ENCODE results near the gene FOXO3. TPM values are rescaled to one million over a fixed set of nuclear protein-coding genes. Genes with fewer than 3 reads are reported as not detected.

FOXO3 gene
- total and polyA plus RNA-seq, 2 of the 8 experiments (the other 6 are each of a cell fraction or from before 2014, with no cell fraction given), result 13.1 to 19.3 TPM

- H4K20me1 ChIP-seq (replicated peaks in 1 of 2; ENCODE audit: control insufficient read depth in 1 of 2, insufficient read depth in 2 of 2, low read length in 2 of 2), result no peaks in the 10 kb centered on the region
- H3K9ac ChIP-seq (replicated peaks in 1 of 4; ENCODE audit: extremely low read depth in 1 of 4, low read depth in 3 of 4, low read length in 3 of 4), result no peak overlapping the region
- no peak overlapping the region for H3K4me2 ChIP-seq (ENCODE audit: insufficient read depth in 1 of 2, low read depth in 2 of 2, low read length in 2 of 2)
- H4K91ac ChIP-seq (replicated peaks; ENCODE audit: insufficient read length, low read length), result no peak overlapping the region
- H3K27ac ChIP-seq (ENCODE audit: low read depth, low read length), result no peak overlapping the region
- H3K79me2 ChIP-seq (ENCODE audit: control insufficient read depth in 1 of 2, insufficient read depth in 2 of 2, low read length in 2 of 2), result peaks cover 0 to 28% of the 10 kb centered on the region in 2 experiments; a peak in 2 of 4 replicates
- no peaks in the 10 kb centered on the region for H3K36me3 ChIP-seq (ENCODE audit: control insufficient read depth in 2 of 4, insufficient read depth in 4 of 4, low read length in 3 of 4)
- H2BK12ac ChIP-seq (ENCODE audit: low read depth, low read length), result no peak overlapping the region
- H2BK20ac ChIP-seq (ENCODE audit: low read length), result no peak overlapping the region
- peaks cover 1 to 10% (median 3%) of the 10 kb centered on the region in 4 experiments; a peak in 5 of 7 replicates for H3K4me1 ChIP-seq (replicated peaks in 1 of 4; ENCODE audit: control insufficient read depth in 3 of 4, insufficient read depth in 4 of 4, low read length in 3 of 4)
- H3K23ac ChIP-seq (ENCODE audit: insufficient read length), result no peak overlapping the region
- H3K14ac ChIP-seq (ENCODE audit: insufficient read length), result no peak overlapping the region
- H2BK15ac ChIP-seq (ENCODE audit: low read length), result no peak overlapping the region
- no peak overlapping the region for H2AK5ac ChIP-seq (ENCODE audit: low read depth, low read length)
- ChIA-PET CTCF (ENCODE audit: partially characterized antibody) (interaction anchor here (1.2 to 1.3 kb wide), 4 partner anchors 8 to 107 kb away, joined by 3 to 4 read pairs (median 4); no protein-coding TSS in a partner anchor), POLR2A (ENCODE audit: partially characterized antibody) (interaction anchor here (1.1 to 1.5 kb wide), 3 partner anchors 9 to 115 kb away, joined by 3 to 6 read pairs (median 3); no protein-coding TSS in a partner anchor)
- no peak overlapping the region for H3K18ac ChIP-seq (ENCODE audit: extremely low read depth, low read length)
- no peak overlapping the region for H3K56ac ChIP-seq (replicated peaks; ENCODE audit: insufficient read length, low read depth, low read length)
- WGBS, 2 experiments (ENCODE audit: extremely low coverage in 1 of 2, insufficient coverage in 1 of 2, insufficient read length in 1 of 2, insufficient replicate concordance in 2 of 2, low coverage in 1 of 2, low lambda C conversion rate in 2 of 2, missing lambda C conversion rate in 1 of 2), result 95% methylated on average over 3 of the region's 3 CpGs; no CpG with 5 or more reads in 1 of the 2 experiments
- no peak overlapping the region for H2AFZ ChIP-seq (ENCODE audit: low read length)
- no peak for FAIRE-seq
- no peak overlapping the region for H3K4me3 ChIP-seq (ENCODE audit: extremely low read depth in 1 of 4, insufficient read depth in 2 of 4, low read depth in 3 of 4, low read length in 4 of 4)
- H3K27me3 ChIP-seq (replicated peaks in 1 of 4; ENCODE audit: control insufficient read depth in 3 of 4, extremely low read depth in 1 of 4, insufficient read depth in 3 of 4, low read length in 3 of 4), result no peaks in the 10 kb centered on the region
- no peak overlapping the region for H4K8ac ChIP-seq (ENCODE audit: extremely low read depth, insufficient read depth, low read length)
- no peaks in the 10 kb centered on the region for H3K9me3 ChIP-seq (ENCODE audit: insufficient read depth in 2 of 2, low read depth in 1 of 2, low read length in 1 of 2)
- no peak overlapping the region for H3K4ac ChIP-seq (replicated peaks; ENCODE audit: insufficient read length, low read depth, low read length)
- H2BK5ac ChIP-seq (ENCODE audit: low read depth, low read length), result no peak overlapping the region
- no peak for DNase-seq (ENCODE audit: low read depth in 1 of 2, low spot score in 2 of 2)
- H2BK120ac ChIP-seq (replicated peaks; ENCODE audit: low read depth, low read length), result no peak overlapping the region
- no peaks in the 10 kb centered on the region for H3K23me2 ChIP-seq (ENCODE audit: low read depth, low read length)
- no peaks in the 10 kb centered on the region; the same call in 1 of the 2 replicates for H3K79me1 ChIP-seq (ENCODE audit: low read depth, low read length)
- no peak overlapping the region for H4K5ac ChIP-seq (ENCODE audit: insufficient read length, low read depth, low read length)
- TF ChIP-seq SUZ12 (IDR thresholded peaks at IDR 0.05; ENCODE audit: low read length) (no peak), RXRA (IDR thresholded peaks at IDR 0.05; ENCODE audit: insufficient read depth, low read depth, low read length) (no peak), POLR2AphosphoS5 (IDR thresholded peaks at IDR 0.05; ENCODE audit: low read depth, low read length) (no peak), NRF1 (IDR thresholded peaks at IDR 0.05; ENCODE audit: low read depth, low read length) (no peak), SP1 (IDR thresholded peaks at IDR 0.05; ENCODE audit: low read depth, low read length) (no peak), KDM5A (IDR thresholded peaks at IDR 0.05; ENCODE audit: low read length) (no peak), TCF12 (IDR thresholded peaks at IDR 0.05; ENCODE audit: low read depth, low read length) (no peak), CTCF (IDR thresholded peaks at IDR 0.05; ENCODE audit: control extremely low read depth in 1 of 3, insufficient read depth in 1 of 3, low read depth in 1 of 3, low read length in 3 of 3) (no peak), E2F6 (IDR thresholded peaks at IDR 0.05) (no peak), GABPA (IDR thresholded peaks at IDR 0.05; ENCODE audit: borderline replicate concordance, insufficient read depth, low read length) (no peak), CHD2 (IDR thresholded peaks at IDR 0.05; ENCODE audit: low read length) (no peak), CREB1 (IDR thresholded peaks at IDR 0.05) (no peak)
Observed at GRCh38 chr6:108677357-108677756, 116.6 kb downstream of the FOXO3 start.
